ENCODE results near the gene CNPY2.
"Not testable (repeated sequence)": the region's sequence is repeated elsewhere in the genome, so short reads cannot be mapped to it uniquely, and the experiment has no call there.

The CNPY2 gene

GRCh38 chr12:56298828-56299227, 17.0 kb downstream of the CNPY2 start:
- Histone ChIP-seq H3K4me1 (ENCODE audit: control insufficient read depth, insufficient read depth, low read length) (peaks cover 4% of the 10 kb centered on the region), H3K27ac (ENCODE audit: insufficient read depth, low read depth, low read length, poor library complexity, severe bottlenecking) (no peak overlapping the region), H3K36me3 (ENCODE audit: control insufficient read depth, insufficient read depth, low read length) (peaks cover 4% of the 10 kb centered on the region), H3K4me3 (ENCODE audit: insufficient read depth, low read depth, low read length) (peak overlapping the region; percentile 96), H3K27me3 (ENCODE audit: control insufficient read depth, insufficient read depth, low read length, poor library complexity, severe bottlenecking) (no peaks in the 10 kb centered on the region), H3K9me3 (ENCODE audit: control insufficient read depth, low read length) (no peaks in the 10 kb centered on the region)
- WGBS, 2 experiments, result 93% methylated on average over 5 of the region's 5 CpGs

DNA sequence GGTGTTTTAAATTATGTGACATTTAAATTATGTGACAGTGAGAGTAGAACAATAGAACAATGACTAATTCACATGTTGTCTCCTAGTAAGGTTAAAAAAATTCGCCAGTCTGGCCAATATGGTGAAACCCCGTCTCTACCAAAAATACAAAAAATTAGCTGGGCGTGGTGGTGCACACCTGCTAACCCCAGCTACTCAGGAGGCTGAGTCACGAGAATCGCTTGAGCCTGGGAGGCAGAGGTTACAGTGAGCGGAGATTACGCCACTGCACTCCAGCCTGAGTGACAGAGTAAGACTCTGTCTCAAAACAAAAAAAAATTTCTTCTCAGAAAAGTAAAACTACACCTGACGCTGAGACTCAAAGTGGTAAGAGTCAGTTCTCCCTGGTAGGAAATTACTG, 18.4 kb downstream of the CNPY2 start:
- H3K27me3 ChIP-seq (ENCODE audit: control insufficient read depth, insufficient read depth, low read length, poor library complexity, severe bottlenecking), result no peaks in the 10 kb centered on the region
- H3K4me3 ChIP-seq (ENCODE audit: insufficient read depth, low read depth, low read length), result no peak overlapping the region
- H3K36me3 ChIP-seq (ENCODE audit: control insufficient read depth, insufficient read depth, low read length), result peaks cover 4% of the 10 kb centered on the region
- H3K4me1 ChIP-seq (ENCODE audit: control insufficient read depth, insufficient read depth, low read length), result peaks cover 4% of the 10 kb centered on the region
- 96 to 97% methylated on average over 8 of the region's 8 CpGs for WGBS, 2 experiments
- no peaks in the 10 kb centered on the region for H3K9me3 ChIP-seq (ENCODE audit: control insufficient read depth, low read length)
- no peak overlapping the region for H3K27ac ChIP-seq (ENCODE audit: insufficient read depth, low read depth, low read length, poor library complexity, severe bottlenecking)

- Histone ChIP-seq H3K4me1 (ENCODE audit: control insufficient read depth, insufficient read depth, low read length) (peaks cover 4% of the 10 kb centered on the region), H3K9me3 (ENCODE audit: control insufficient read depth, low read length) (no peaks in the 10 kb centered on the region), H3K27me3 (ENCODE audit: control insufficient read depth, insufficient read depth, low read length, poor library complexity, severe bottlenecking) (no peaks in the 10 kb centered on the region), H3K4me3 (ENCODE audit: insufficient read depth, low read depth, low read length) (no peak overlapping the region), H3K36me3 (ENCODE audit: control insufficient read depth, insufficient read depth, low read length) (peaks cover 4% of the 10 kb centered on the region), H3K27ac (ENCODE audit: insufficient read depth, low read depth, low read length, poor library complexity, severe bottlenecking) (no peak overlapping the region)
- 89 to 96% methylated on average over 5 of the region's 5 CpGs for WGBS, 2 experiments
Observed at GRCh38 chr12:56296295-56296694, 19.5 kb downstream of the CNPY2 start.

DNA sequence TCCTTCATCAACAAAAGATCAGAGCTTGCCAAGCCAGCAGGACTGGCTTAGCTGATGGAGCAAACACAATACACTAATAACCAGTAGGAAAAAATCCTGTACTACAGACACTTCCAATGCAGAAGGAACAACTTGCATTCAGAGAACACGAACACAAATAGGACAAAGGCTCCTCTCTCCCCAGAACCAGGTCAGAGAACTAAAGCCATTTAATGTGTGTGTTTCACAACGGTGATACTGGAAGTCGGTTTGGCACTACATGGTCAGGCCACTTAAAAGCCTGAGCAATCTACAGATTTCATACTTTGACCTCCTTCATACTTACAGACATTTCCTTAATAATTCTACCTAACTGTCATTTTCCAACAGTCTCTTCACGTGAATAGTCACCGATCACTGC, 22.0 kb downstream of the CNPY2 start:
- peaks cover 4% of the 10 kb centered on the region for H3K4me1 ChIP-seq (ENCODE audit: control insufficient read depth, insufficient read depth, low read length)
- H3K27me3 ChIP-seq (ENCODE audit: control insufficient read depth, insufficient read depth, low read length, poor library complexity, severe bottlenecking), result no peaks in the 10 kb centered on the region
- H3K36me3 ChIP-seq (ENCODE audit: control insufficient read depth, insufficient read depth, low read length), result peaks cover 4% of the 10 kb centered on the region
- WGBS, 2 experiments, result 90 to 94% methylated on average over 5 of the region's 5 CpGs
- H3K27ac ChIP-seq (ENCODE audit: insufficient read depth, low read depth, low read length, poor library complexity, severe bottlenecking), result no peak overlapping the region
- no peak overlapping the region for H3K4me3 ChIP-seq (ENCODE audit: insufficient read depth, low read depth, low read length)
- H3K9me3 ChIP-seq (ENCODE audit: control insufficient read depth, low read length), result no peaks in the 10 kb centered on the region

GRCh38 chr12:56288705-56289387, 26.9 kb downstream of the CNPY2 start:
- Histone ChIP-seq H3K4me1 (ENCODE audit: control insufficient read depth, insufficient read depth, low read length) (no peaks in the 10 kb centered on the region), H3K27me3 (ENCODE audit: control insufficient read depth, insufficient read depth, low read length, poor library complexity, severe bottlenecking) (no peaks in the 10 kb centered on the region), H3K27ac (ENCODE audit: insufficient read depth, low read depth, low read length, poor library complexity, severe bottlenecking) (no peak overlapping the region), H3K4me3 (ENCODE audit: insufficient read depth, low read depth, low read length) (no peak overlapping the region), H3K36me3 (ENCODE audit: control insufficient read depth, insufficient read depth, low read length) (peaks cover 9% of the 10 kb centered on the region), H3K9me3 (ENCODE audit: control insufficient read depth, low read length) (no peaks in the 10 kb centered on the region)
- 91 to 95% methylated on average over 3 of the region's 3 CpGs for WGBS, 2 experiments

DNA sequence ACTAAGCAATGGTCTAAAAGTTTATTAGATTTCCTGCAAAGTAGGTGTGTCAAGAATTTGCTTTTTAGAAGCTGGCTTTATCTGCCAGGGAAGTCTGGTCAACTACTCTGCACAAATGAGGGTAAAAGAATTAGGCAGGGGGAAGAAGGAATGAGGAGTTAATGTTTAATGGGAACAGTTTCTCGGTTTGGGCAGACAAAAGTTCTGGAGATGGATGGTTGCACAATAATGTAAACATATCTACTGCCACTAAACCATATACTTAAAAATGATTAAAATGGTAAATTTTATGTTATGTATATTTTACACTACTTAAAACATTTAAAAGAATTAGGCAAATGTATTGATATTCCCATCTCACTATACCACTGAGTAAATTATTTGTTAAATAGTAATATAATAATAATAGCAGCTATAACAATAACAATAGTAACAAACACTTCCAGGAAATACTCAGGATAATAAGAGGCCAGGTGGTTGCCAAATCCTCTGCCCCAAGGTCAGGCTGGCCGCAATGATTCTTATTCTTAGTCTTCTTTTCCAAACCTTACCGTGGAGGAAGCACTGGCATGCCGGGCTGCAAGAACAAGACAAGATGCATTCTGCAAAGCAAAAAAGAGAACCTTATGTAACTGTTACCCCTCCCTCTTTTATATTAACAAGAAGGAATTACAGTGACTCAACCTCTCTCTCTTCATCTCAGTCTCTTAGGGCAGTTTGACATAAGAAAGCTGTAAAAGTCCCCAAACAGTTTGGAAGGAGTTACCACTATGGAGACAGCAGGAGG, 29.6 kb downstream of the CNPY2 start:
- WGBS, 2 experiments, result 93 to 94% methylated on average over 3 to 4 of the region's 4 CpGs
- H3K9me3 ChIP-seq (ENCODE audit: control insufficient read depth, low read length), result no peaks in the 10 kb centered on the region
- H3K4me3 ChIP-seq (ENCODE audit: insufficient read depth, low read depth, low read length), result no peak overlapping the region
- peaks cover 12% of the 10 kb centered on the region for H3K36me3 ChIP-seq (ENCODE audit: control insufficient read depth, insufficient read depth, low read length)
- no peaks in the 10 kb centered on the region for H3K27me3 ChIP-seq (ENCODE audit: control insufficient read depth, insufficient read depth, low read length, poor library complexity, severe bottlenecking)
- no peaks in the 10 kb centered on the region for H3K4me1 ChIP-seq (ENCODE audit: control insufficient read depth, insufficient read depth, low read length)
- H3K27ac ChIP-seq (ENCODE audit: insufficient read depth, low read depth, low read length, poor library complexity, severe bottlenecking), result no peak overlapping the region

- H3K4me3 ChIP-seq (ENCODE audit: insufficient read depth, low read depth, low read length); H3K9me3 ChIP-seq (ENCODE audit: control insufficient read depth, low read length); H3K27ac ChIP-seq (ENCODE audit: insufficient read depth, low read depth, low read length, poor library complexity, severe bottlenecking); H3K4me1 ChIP-seq (ENCODE audit: control insufficient read depth, insufficient read depth, low read length); H3K27me3 ChIP-seq (ENCODE audit: control insufficient read depth, insufficient read depth, low read length, poor library complexity, severe bottlenecking): not testable (repeated sequence)
- H3K36me3 ChIP-seq (ENCODE audit: control insufficient read depth, insufficient read depth, low read length), result peaks cover 16% of the 10 kb centered on the region
- 93 to 95% methylated on average over 5 of the region's 5 CpGs for WGBS, 2 experiments
Observed at GRCh38 chr12:56284263-56284662, 31.5 kb downstream of the CNPY2 start.

GRCh38 chr12:56282579-56282978, 33.2 kb downstream of the CNPY2 start:
- Histone ChIP-seq H3K4me3 (ENCODE audit: insufficient read depth, low read depth, low read length) (no peak overlapping the region), H3K9me3 (ENCODE audit: control insufficient read depth, low read length) (no peaks in the 10 kb centered on the region), H3K27me3 (ENCODE audit: control insufficient read depth, insufficient read depth, low read length, poor library complexity, severe bottlenecking) (no peaks in the 10 kb centered on the region), H3K27ac (ENCODE audit: insufficient read depth, low read depth, low read length, poor library complexity, severe bottlenecking) (no peak overlapping the region), H3K4me1 (ENCODE audit: control insufficient read depth, insufficient read depth, low read length) (no peaks in the 10 kb centered on the region), H3K36me3 (ENCODE audit: control insufficient read depth, insufficient read depth, low read length) (peaks cover 23% of the 10 kb centered on the region)
- 100% methylated on average over 1 to 2 of the region's 2 CpGs for WGBS, 2 experiments

GRCh38 chr12:56282030-56282429, 33.8 kb downstream of the CNPY2 start:
- no peaks in the 10 kb centered on the region for H3K9me3 ChIP-seq (ENCODE audit: control insufficient read depth, low read length)
- 92 to 99% methylated on average over 6 of the region's 6 CpGs for WGBS, 2 experiments
- no peak overlapping the region for H3K4me3 ChIP-seq (ENCODE audit: insufficient read depth, low read depth, low read length)
- H3K27ac ChIP-seq (ENCODE audit: insufficient read depth, low read depth, low read length, poor library complexity, severe bottlenecking), result no peak overlapping the region
- no peaks in the 10 kb centered on the region for H3K4me1 ChIP-seq (ENCODE audit: control insufficient read depth, insufficient read depth, low read length)
- H3K36me3 ChIP-seq (ENCODE audit: control insufficient read depth, insufficient read depth, low read length), result peaks cover 23% of the 10 kb centered on the region
- no peaks in the 10 kb centered on the region for H3K27me3 ChIP-seq (ENCODE audit: control insufficient read depth, insufficient read depth, low read length, poor library complexity, severe bottlenecking)

DNA sequence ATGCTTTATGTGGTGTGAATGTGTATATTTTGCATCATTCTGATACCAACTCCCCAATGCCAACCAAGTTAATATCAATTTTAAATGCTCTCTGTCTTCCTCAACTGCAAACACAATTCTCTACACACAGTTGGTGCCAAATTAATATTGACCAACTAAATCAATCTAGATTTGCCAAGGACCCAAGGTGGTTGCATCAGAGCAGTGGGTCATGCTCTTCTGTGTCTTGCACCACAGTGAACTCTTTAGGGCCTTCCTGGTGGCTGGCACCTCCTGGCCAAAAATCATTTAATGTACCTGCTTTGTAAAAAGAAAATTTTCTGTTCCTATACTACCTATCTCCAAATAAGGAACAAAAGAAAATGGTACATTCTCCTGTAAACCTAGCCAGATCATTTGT, 34.9 kb downstream of the CNPY2 start:
- Histone ChIP-seq H3K36me3 (ENCODE audit: control insufficient read depth, insufficient read depth, low read length) (peaks cover 19% of the 10 kb centered on the region), H3K27ac (ENCODE audit: insufficient read depth, low read depth, low read length, poor library complexity, severe bottlenecking) (no peak overlapping the region), H3K9me3 (ENCODE audit: control insufficient read depth, low read length) (no peaks in the 10 kb centered on the region)

More for the DNA sequence above, 34.9 kb downstream of the CNPY2 start:
- H3K4me3 ChIP-seq (ENCODE audit: insufficient read depth, low read depth, low read length), result no peak overlapping the region
- no peaks in the 10 kb centered on the region for H3K4me1 ChIP-seq (ENCODE audit: control insufficient read depth, insufficient read depth, low read length)
- no peaks in the 10 kb centered on the region for H3K27me3 ChIP-seq (ENCODE audit: control insufficient read depth, insufficient read depth, low read length, poor library complexity, severe bottlenecking)
